ENCODE results near the gene AKAP12.
"Not testable (repeated sequence)": the region's sequence is repeated elsewhere in the genome, so short reads cannot be mapped to it uniquely, and the experiment has no call there.

Gene AKAP12

GRCh38 chr6:151315661-151316060 lies 75.9 kb downstream of the AKAP12 start:
- DNase-seq, result not testable (repeated sequence)

GRCh38 chr6:151317103-151317994 lies 77.6 kb downstream of the AKAP12 start:
- no peak for DNase-seq

GRCh38 chr6:151317995-151318365 lies 78.2 kb downstream of the AKAP12 start:
- DNase-seq, result no peak

GRCh38 chr6:151320140-151320539 lies 80.4 kb downstream of the AKAP12 start:
- DNase-seq, result no peak

GRCh38 chr6:151321438-151321837 lies 81.7 kb downstream of the AKAP12 start:
- DNase-seq, result no peak

- no peak for DNase-seq
Observed at GRCh38 chr6:151322570-151322969, 82.8 kb downstream of the AKAP12 start.

- peak; percentile 56 to 60 for DNase-seq
Observed at GRCh38 chr6:151323791-151324487, 84.2 kb downstream of the AKAP12 start.

- DNase-seq, result no peak
Observed at GRCh38 chr6:151324488-151324825, 84.7 kb downstream of the AKAP12 start.

- DNase-seq, result peak; percentile 3 to 6
Observed at GRCh38 chr6:151325075-151326050, 85.6 kb downstream of the AKAP12 start.

GRCh38 chr6:151326116-151326825 lies 86.5 kb downstream of the AKAP12 start:
- no peak for DNase-seq

- DNase-seq, result no peak
Observed at GRCh38 chr6:151327101-151327500, 87.3 kb downstream of the AKAP12 start.

- DNase-seq, result no peak
Observed at GRCh38 chr6:151330130-151330696, 90.4 kb downstream of the AKAP12 start.

GRCh38 chr6:151335930-151336329 lies 96.2 kb downstream of the AKAP12 start:
- DNase-seq, result no peak

GRCh38 chr6:151338651-151339200 lies 99.0 kb downstream of the AKAP12 start:
- no peak for DNase-seq

GRCh38 chr6:151339369-151339768 lies 99.6 kb downstream of the AKAP12 start:
- no peak for DNase-seq

GRCh38 chr6:151340219-151340978 lies 100.6 kb downstream of the AKAP12 start:
- DNase-seq, result no peak

GRCh38 chr6:151341476-151342195 lies 101.9 kb downstream of the AKAP12 start:
- no peak for DNase-seq

- DNase-seq, result not testable (repeated sequence)
Observed at GRCh38 chr6:151342750-151343149, 103.0 kb downstream of the AKAP12 start.

GRCh38 chr6:151349651-151350270 lies 110.0 kb downstream of the AKAP12 start:
- no peak for DNase-seq
